HG03354 (cell line): ENCODE measurements around the gene SCAANT1.
A peak's percentile ranks its signal among the peaks of the same experiment; 100 is the strongest.

Experiments used
- ATAC-seq: cut with Tn5 transposase; IDR thresholded peaks from one replicate; pipeline ENCODE4 v1.9.1; 2021; ENCODE audit warnings: mild to moderate bottlenecking; ENCODE audit not compliant: unreplicated experiment, poor library complexity, severe bottlenecking

Gene SCAANT1

DNA sequence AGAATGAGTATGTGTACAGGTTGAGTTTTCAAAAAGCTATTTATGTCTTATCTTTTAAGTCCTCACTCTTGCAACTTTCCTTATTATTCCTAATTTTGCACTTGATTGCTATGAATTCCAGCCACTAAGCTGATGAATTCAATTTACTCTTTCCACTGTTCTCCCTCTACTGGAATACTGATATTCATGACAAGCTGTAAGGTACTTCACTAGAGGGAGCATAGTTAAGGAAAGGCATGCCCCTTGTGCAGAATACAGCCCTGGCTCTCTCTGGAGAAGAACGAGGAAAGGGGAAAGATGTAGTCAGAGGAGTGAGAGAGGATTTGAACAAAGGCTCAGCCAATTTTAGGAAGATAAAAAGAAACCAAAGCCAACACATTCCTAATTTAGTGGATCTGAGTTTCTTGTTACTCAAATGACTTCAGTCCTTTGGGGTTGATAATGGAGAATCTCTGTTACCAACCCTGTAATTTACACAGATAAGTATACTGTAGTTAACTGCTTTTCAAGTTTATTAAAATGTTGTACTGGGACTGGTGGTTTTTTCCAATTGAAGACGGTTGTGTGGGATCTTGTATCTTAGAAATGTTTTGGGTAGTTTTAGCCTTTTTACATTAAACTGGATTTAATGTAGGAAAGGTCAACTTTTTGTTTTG, 4.0 kb downstream of the SCAANT1 start:
- no peak for ATAC-seq

- no peak for ATAC-seq
These were observed 6.2 kb downstream of the SCAANT1 start for GRCh38 chr3:63905731-63906620.

DNA sequence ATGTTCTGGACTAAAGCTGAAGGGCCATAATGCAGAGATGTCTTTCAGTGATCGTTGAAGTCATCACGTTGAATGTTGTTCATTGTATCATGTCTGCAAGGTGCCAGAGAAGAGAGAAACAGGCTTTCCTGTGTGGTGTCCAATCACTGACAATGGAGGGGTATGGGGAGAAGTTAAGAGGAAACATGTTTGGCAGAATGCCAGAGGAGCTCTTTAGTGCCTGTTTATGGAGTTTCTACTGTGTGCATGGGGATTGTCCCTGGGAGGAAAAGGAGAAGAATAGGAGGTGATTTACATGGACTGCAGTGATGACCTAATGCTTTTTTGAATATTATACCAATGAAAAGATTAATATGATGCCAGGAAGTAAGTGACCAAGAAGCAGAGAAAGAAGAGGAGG, 11.7 kb downstream of the SCAANT1 start:
- ATAC-seq, result no peak

DNA sequence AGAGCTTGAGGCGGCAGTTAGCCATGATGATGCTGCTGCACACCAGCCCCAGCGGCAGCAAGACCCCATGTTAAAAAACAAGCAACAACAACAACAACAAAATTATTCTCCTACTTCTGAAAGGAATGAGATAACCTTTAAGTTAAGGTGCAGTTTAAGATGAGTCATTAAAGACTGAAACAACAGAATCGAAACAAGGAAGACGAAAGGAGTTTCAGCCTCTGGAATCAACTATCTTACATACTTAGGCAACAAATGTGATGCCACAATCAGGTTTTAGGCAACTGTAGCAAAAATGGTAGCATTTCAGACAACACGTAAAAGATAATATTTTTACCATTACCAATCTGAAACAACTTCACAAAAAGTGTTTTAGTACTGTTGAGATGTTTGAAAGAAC, 12.2 kb downstream of the SCAANT1 start:
- ATAC-seq, result no peak

GRCh38 chr3:63896332-63897030, 15.7 kb downstream of the SCAANT1 start:
- peak; percentile 81 for ATAC-seq

- no peak for ATAC-seq
These were observed 16.6 kb downstream of the SCAANT1 start for GRCh38 chr3:63895422-63896189.

GRCh38 chr3:63892773-63893352, 19.3 kb downstream of the SCAANT1 start:
- ATAC-seq, result no peak

GRCh38 chr3:63891518-63891917, 20.7 kb downstream of the SCAANT1 start:
- no peak for ATAC-seq

DNA sequence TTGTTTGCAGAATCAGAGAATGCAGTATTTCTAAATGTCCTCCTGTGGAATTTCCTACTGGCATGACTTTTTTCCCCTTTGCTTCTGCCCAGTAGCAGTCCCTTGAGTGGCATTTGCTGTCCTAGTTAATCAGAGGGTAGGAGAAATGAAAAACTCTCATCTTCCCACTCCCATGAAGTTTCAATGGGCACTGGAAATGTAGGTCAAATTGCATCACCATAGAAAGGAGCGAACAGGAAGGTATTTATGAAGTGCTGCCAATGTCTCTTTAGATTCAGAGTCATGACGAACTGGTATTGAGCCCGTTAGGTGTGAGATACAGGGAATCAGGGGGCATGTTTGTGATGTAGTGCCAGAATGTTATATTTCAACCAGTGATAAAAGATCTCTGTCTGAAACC, 25.3 kb downstream of the SCAANT1 start:
- no peak for ATAC-seq

DNA sequence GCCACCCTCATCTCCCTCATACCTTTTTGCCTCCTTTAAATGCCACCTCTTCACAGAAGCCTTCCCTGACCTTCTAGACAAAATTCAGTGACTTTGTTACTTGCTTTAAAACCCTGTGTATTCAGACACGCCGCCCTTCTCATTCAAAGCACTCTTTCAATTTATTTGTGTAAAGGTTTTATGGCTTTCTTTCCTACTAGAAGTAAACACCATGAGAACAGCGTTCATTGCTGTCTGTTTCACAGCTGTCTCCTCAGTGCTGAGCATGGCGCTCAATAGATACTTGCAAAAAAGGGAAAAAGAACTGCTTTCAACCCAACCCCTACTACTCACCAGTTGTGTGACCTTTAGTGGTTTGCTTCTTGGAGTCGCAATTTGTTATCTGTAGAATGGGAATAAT, 31.5 kb downstream of the SCAANT1 start:
- no peak for ATAC-seq

DNA sequence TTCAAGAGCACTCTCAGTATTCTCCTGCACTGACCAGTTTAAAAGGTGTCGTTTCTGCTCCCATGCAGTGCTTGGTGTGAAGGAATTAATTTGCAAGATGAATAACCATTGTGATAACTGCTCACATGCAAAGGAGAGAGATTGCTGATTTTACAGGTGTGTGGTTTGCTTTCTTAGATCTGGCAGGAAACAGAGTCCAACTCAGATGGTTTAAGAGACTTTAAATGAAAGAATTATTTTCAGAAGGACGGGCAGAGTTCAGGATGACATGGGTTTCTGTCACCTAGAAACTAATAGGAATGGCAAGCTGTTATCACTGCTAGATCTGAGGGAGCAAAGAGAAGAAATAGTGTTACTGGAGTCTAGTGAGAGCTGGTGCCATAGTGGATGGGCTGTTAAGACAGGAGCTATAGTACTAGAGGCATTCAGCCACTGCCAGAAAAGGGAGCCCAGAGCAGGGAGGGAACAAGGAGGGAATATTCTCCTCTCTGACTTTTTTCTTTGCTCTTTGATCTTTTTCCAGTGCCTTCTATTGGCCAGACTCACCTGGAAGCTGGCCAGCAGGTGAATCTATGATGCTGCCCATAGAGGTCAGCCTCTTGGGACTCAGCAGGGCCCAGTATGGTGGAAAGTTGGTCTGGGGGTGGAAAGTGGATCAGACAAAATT, 33.7 kb downstream of the SCAANT1 start:
- ATAC-seq, result no peak

- ATAC-seq, result no peak
These were observed 34.3 kb downstream of the SCAANT1 start for GRCh38 chr3:63877737-63878393.

GRCh38 chr3:63876260-63876659, 35.9 kb downstream of the SCAANT1 start:
- no peak for ATAC-seq

DNA sequence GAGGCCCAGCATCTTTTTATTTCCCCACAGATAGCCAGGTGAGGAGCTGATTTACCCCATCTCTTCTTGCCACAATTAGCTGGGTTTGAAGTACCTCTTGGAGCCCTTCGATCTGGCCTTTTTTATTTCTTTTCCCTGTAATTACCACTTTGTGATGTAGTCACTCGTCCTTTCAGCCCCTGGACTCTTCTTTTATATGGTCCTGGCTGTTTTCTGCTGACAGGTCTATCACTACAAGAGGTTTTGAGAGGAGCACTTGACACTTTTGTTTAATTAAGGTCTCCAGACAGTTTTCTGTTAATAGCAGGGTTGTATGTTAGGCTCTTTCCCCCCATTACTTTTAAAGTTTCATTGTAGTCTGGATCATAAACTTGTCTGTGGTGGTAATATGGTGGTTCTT, 36.7 kb downstream of the SCAANT1 start:
- no peak for ATAC-seq

DNA sequence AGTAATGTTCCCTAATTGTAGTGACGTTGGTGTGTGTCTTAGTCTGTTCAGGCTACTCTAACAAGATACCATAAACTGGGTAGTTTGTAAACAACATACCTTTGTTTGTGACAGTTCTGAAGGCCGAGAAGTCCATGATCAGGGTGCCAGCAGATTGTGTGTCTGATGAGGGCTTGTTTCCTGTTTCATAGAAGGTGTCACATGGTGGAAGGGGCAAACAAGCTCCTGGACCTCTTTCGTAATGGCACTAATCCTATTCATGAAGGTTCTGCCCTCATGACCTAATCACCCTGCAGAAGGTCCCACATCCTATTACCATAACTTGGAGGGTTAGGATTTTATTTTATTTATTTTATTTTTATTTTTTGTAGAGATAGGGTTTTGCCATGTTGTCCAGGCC, 37.4 kb downstream of the SCAANT1 start:
- peak; percentile 59 for ATAC-seq

- ATAC-seq, result no peak
These were observed 39.9 kb downstream of the SCAANT1 start for GRCh38 chr3:63872135-63872924.

GRCh38 chr3:63870615-63871005, 41.6 kb downstream of the SCAANT1 start:
- no peak for ATAC-seq
